K562 (cell line): ENCODE data around the gene SMAD5. TPM values are rescaled to one million over a fixed set of nuclear protein-coding genes. Genes with fewer than 3 reads are reported as not detected.

Source experiments
- ATAC-seq: fragments of 200-7000 bp; cut with Tn5 transposase; 3 replicates; pipeline ENCODE4 v1.9.1; 2020; ENCODE audit warnings: moderate library complexity
- BruUV-seq: library from RNA; stranded (reverse); fragments of 400-500 nt; replicated peaks from 2 replicates; lab custom pipeline; 2021; lab: Mats Ljungman, UMichigan
- CTCF ChIA-PET: fragments of 300-600 bp; formaldehyde crosslinking; extraction: SDS; loops from one replicate; lab custom pipeline; 2021; ENCODE audit warnings: low intra/inter-chr PET ratio; lab: Yijun Ruan, JAX
- POLR2A ChIA-PET: fragments of 300-600, 350-650 bp; sonication (Branson Sonifier 250); formaldehyde crosslinking; extraction: SDS; loops from one replicate; lab custom pipeline; 2021; ENCODE audit warnings: antibody characterized with exemption, inconsistent platforms; lab: Yijun Ruan, JAX
- DNase-seq, 4 experiments: peaks; one replicate each; pipeline versions ENCODE4 v3.0.0 to v3.0.0-alpha.2; 2011 to 2018; ENCODE audit warnings: low spot score in 3 of 4, mixed read lengths in 3 of 4; ENCODE audit errors: extremely low read depth in 1 of 4
- FAIRE-seq: peaks from 2 replicates; lab custom pipeline; 2011; peaks lifted over from hg19 to GRCh38; lab: Jason Lieb, UNC
- H2AFZ ChIP-seq: 2 replicates; pipeline ENCODE4 v1.6.0; 2011; ENCODE audit warnings: low read depth, low read length, control low read depth, inconsistent platforms
- H3K27ac ChIP-seq: fragments of 200-600 bp; 3 replicates; pipeline ENCODE4 v1.8.0; 2011; ENCODE audit warnings: low read depth, mild to moderate bottlenecking, control low read depth, inconsistent platforms, low read length, moderate library complexity, mixed read lengths; ENCODE audit errors: extremely low read depth
- H3K27me3 ChIP-seq, 2 experiments: fragments of 300-600 bp in 1 of 2; 2 replicates in 1 of 2; 3 replicates in 1 of 2; pipeline versions ENCODE4 v1.6.0 to v1.8.0; 2011; ENCODE audit warnings: inconsistent platforms in 2 of 2, low read length in 2 of 2, mild to moderate bottlenecking in 1 of 2, mixed read lengths in 1 of 2, moderate library complexity in 1 of 2; ENCODE audit not compliant: control insufficient read depth in 2 of 2, insufficient read depth in 2 of 2
- H3K36me3 ChIP-seq: fragments of 300-600 bp; 3 replicates; pipeline ENCODE4 v1.8.0; 2011; ENCODE audit warnings: mild to moderate bottlenecking, low read length, inconsistent platforms; ENCODE audit not compliant: control insufficient read depth, insufficient read depth
- H3K4me1 ChIP-seq, 2 experiments: fragments of 200-600 bp in 1 of 2; replicated peaks in 1 of 2; 2 replicates in 1 of 2; 3 replicates in 1 of 2; pipeline versions ENCODE4 v1.5.1 to v1.8.0; 2011; ENCODE audit warnings: inconsistent platforms in 2 of 2, low read length in 2 of 2, mild to moderate bottlenecking in 1 of 2, mixed read lengths in 1 of 2, moderate library complexity in 1 of 2; ENCODE audit not compliant: control insufficient read depth in 2 of 2, insufficient read depth in 2 of 2
- H3K4me2 ChIP-seq: 2 replicates; pipeline ENCODE4 v1.6.1; 2011; ENCODE audit warnings: low read length, control low read depth, inconsistent platforms, mixed read lengths; ENCODE audit not compliant: insufficient read depth
- H3K4me3 ChIP-seq: fragments of 200-600 bp; sonication (generic), shearing (Covaris generic); 2 replicates; pipeline ENCODE4 v1.5.1; 2016; ENCODE audit warnings: control low read depth, inconsistent platforms
- H3K79me2 ChIP-seq: fragments of 200-600 bp; 3 replicates; pipeline ENCODE4 v1.8.0; 2011; ENCODE audit warnings: low read length, inconsistent platforms; ENCODE audit not compliant: control insufficient read depth, insufficient read depth
- H3K9ac ChIP-seq, 2 experiments: 2 replicates each; pipeline versions ENCODE4 v1.6.0 to v1.6.1; 2011; ENCODE audit warnings: low read depth in 2 of 2, low read length in 2 of 2, control low read depth in 1 of 2, inconsistent platforms in 1 of 2, mild to moderate bottlenecking in 1 of 2, mixed read lengths in 1 of 2; ENCODE audit not compliant: insufficient read depth in 1 of 2
- H3K9me1 ChIP-seq: one replicate; pipeline ENCODE4 v1.6.0; 2011; ENCODE audit warnings: inconsistent platforms, mild to moderate bottlenecking, low read length, moderate library complexity; ENCODE audit not compliant: control insufficient read depth, insufficient read depth
- H3K9me3 ChIP-seq: replicated peaks from 2 replicates; pipeline ENCODE4 v1.5.1; 2011; ENCODE audit warnings: low read depth, low read length, inconsistent platforms; ENCODE audit not compliant: control insufficient read depth, insufficient read depth
- H4K20me1 ChIP-seq: replicated peaks from 2 replicates; pipeline ENCODE4 v1.6.1; 2011; ENCODE audit warnings: low read length, inconsistent platforms, mixed read lengths; ENCODE audit not compliant: control insufficient read depth, insufficient read depth
- BDP1 ChIP-seq: IDR thresholded peaks from 3 replicates; pipeline ENCODE4 v1.6.1; 2011; ENCODE audit not compliant: insufficient read length, insufficient read depth
- BMI1 ChIP-seq: fragments of 150-350 bp; IDR thresholded peaks from 2 replicates; pipeline ENCODE4 v1.6.1; 2014; ENCODE audit warnings: low read length
- DACH1 ChIP-seq: fragments of 450-650 bp; IDR thresholded peaks from 2 replicates; pipeline ENCODE4 v1.6.1; 2018; ENCODE audit not compliant: partially characterized antibody
- KDM2B ChIP-seq: fragments of 250-450 bp; sonication (Bioruptor Pico); IDR thresholded peaks from 2 replicates; pipeline ENCODE4 v1.8.0; 2021; ENCODE audit warnings: mild to moderate bottlenecking, moderate library complexity
- MAFG ChIP-seq: fragments of 450-650 bp; conservative IDR thresholded peaks from 2 replicates; pipeline ENCODE4 v1.6.1; 2016; ENCODE audit warnings: missing genetic modification characterization, missing compliant biosample characterization
- MIER1 ChIP-seq: fragments of 450-650 bp; IDR thresholded peaks from 2 replicates; pipeline ENCODE4 v1.6.1; 2016; ENCODE audit warnings: antibody characterized with exemption, mild to moderate bottlenecking, low read depth
- MYC ChIP-seq, 2 experiments: fragments of 250-450 bp in 1 of 2; sonication (Bioruptor Pico) in 1 of 2; IDR thresholded peaks; 2 replicates each; pipeline versions ENCODE4 v1.5.1 to v1.6.1; 2012 to 2021; ENCODE audit warnings: low read depth in 2 of 2, borderline replicate concordance in 1 of 2, improper control_type of control experiment in 1 of 2, low read length in 1 of 2, mild to moderate bottlenecking in 1 of 2, moderate library complexity in 1 of 2
- ZNF316 ChIP-seq: fragments of 450-650 bp; IDR thresholded peaks from 2 replicates; pipeline ENCODE4 v1.6.1; 2016
- ZNF717 ChIP-seq: fragments of 250-450 bp; sonication (Bioruptor Pico); IDR thresholded peaks from 2 replicates; pipeline ENCODE4 v1.5.0; 2021
- WGBS: fragments of 100-300 bp; shearing (Covaris generic); methylation state at CpG from one replicate; pipeline ENCODE4 v1.1.6; 2016; ENCODE audit warnings: low coverage, mixed read lengths; ENCODE audit not compliant: insufficient coverage; ENCODE audit errors: missing lambda C conversion rate; 5-methylcytosine and 5-hydroxymethylcytosine counted together
- in situ Hi-C: fragments of 300-500 bp; cut with MboI; formaldehyde crosslinking; loops from 4 replicates; pipeline ENCODE4 v1.15.0; 2018; ENCODE audit warnings: inconsistent platforms, mixed read lengths
- intact Hi-C: fragments of 100-400 bp; cut with micrococcal nuclease; formaldehyde crosslinking; loops from 2 replicates; pipeline ENCODE4 v1.14.2; 2022
- polyA plus RNA-seq, 8 experiments: library from polyadenylated mRNA; depleted of rRNA in 4 of 8; stranded (reverse) in 5 of 8; unstranded in 3 of 8; fragments of >200 nt; fragmentation: Nextera tagmentation in 2 of 8; fragmentation: Illumina TruSeq in 1 of 8; extraction: Ambion mirVana in 2 of 8; extraction: Trizol in 1 of 8; gene quantifications; 2 replicates each; pipeline versions ENCODE4 v1.2.1 to v1.2.3, GENCODE V29; 2011 to 2014; ENCODE audit warnings: inconsistent platforms in 1 of 8, missing spikeins in 1 of 8
- total RNA-seq, 7 experiments: library from RNA; depleted of rRNA in 6 of 7; stranded (reverse); fragments of >200 nt in 6 of 7; fragmentation: Illumina TruSeq in 2 of 7; extraction: Trizol in 2 of 7; gene quantifications; 2 replicates each; pipeline versions ENCODE4 v1.2.1 to v1.2.3, GENCODE V29; 2011 to 2021; ENCODE audit warnings: low replicate concordance in 1 of 7
- TF ChIP-seq, protein P1 (sequence below): sonication (generic); formaldehyde crosslinking; IDR thresholded peaks from 2 replicates; pipeline ENCODE4 v1.9.0; 2022; ENCODE audit warnings: mild to moderate bottlenecking, missing genetic modification reagents
- TF ChIP-seq, protein P2 (sequence below), 2 experiments: IDR thresholded peaks in 1 of 2; conservative IDR thresholded peaks in 1 of 2; 2 replicates each; pipeline ENCODE4 v1.6.1; 2016; ENCODE audit warnings: low read depth in 2 of 2, mild to moderate bottlenecking in 1 of 2, missing compliant biosample characterization in 1 of 2, missing genetic modification characterization in 1 of 2, moderate library complexity in 1 of 2
- TF ChIP-seq, protein P3 (sequence below): fragments of 250-450 bp; sonication (Bioruptor Pico); IDR thresholded peaks from 2 replicates; pipeline ENCODE4 v1.6.1; 2021; ENCODE audit warnings: mild to moderate bottlenecking

SMAD5 gene
- total and polyA plus RNA-seq, 9 of the 15 experiments (the other 6 are each of a cell fraction or from before 2014, with no cell fraction given), result 12.4 to 53.9 (median 20.3) TPM

DNA sequence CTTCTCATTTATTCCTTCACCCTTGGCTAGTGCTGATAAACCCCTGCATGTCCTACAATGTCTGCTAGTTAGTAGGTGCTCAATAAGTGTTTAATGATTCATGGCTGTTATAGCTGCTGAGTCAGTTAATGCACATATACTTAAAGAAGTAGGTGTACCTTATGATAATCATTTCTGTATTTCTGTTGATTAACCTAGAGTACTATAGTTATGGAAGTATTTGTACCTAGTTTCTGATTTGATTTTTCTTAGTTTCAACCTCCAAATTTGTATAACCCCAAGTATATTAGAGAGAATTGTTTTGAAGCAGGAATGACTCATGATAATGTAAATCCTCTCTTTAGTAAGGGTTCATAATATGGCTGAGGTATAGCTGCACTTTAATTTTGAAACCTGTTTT is 8.9 kb downstream of the SMAD5 start:
- in situ Hi-C loops, result no loop called here
- H4K20me1 ChIP-seq, result peaks cover 43% of the 10 kb centered on the region; the same call in 1 of the 2 replicates
- peak; percentile 70 for FAIRE-seq
- TF ChIP-seq DACH1, result no peak
- TF ChIP-seq ZNF316, result peak; percentile 40; the same call in 1 of the 2 replicates
- 0 out of 2 replicates have a peak, but pooled peaks have one; percentile 14 for TF ChIP-seq MAFG (tag)
- TF ChIP-seq, all 486 proteins: peak for 2
- Histone ChIP-seq H3K27ac (no peak overlapping the region), H3K9me1 (no peaks in the 10 kb centered on the region), H3K4me1 (peaks cover 0 to 3% of the 10 kb centered on the region in 2 experiments; a peak in 1 of 5 replicates), H3K36me3 (no peaks in the 10 kb centered on the region; the same call in 2 of the 3 replicates), H3K9ac (no peak overlapping the region), H3K4me3 (no peak overlapping the region), H3K27me3 (no peaks in the 10 kb centered on the region), H3K9me3 (no peaks in the 10 kb centered on the region), H2AFZ (no peak overlapping the region), H3K4me2 (no peak overlapping the region), H3K79me2 (peaks cover 98% of the 10 kb centered on the region)
- CTCF ChIA-PET, result no interaction called here
- POLR2A ChIA-PET, result interaction anchor here (1.1 kb wide), 1 partner anchor 8 kb away, joined by 3 read pairs; no protein-coding TSS in a partner anchor
- no TSS peak for BruUV-seq
- DNase-seq (no peak), ATAC-seq (no peak)
- intact Hi-C loops, result no loop called here

DNA sequence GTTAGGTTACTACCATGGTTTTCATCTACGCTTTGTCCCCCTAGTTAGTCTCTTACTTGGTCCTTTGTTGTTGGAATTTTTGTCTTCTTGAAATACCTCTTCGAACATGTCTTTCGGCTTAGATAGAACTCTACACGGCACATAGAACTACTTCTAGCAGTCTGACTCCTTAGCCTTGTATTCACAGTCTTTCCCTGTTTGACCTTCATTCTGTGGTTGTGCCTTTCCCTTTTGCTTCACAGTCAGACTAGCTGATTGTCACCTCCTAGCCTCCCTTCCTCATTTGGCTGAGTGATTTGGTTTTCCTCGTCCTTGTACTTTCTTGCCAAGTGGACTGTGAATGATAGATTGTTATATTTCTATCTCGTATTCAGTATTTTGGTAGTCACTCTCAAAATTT is 10.7 kb downstream of the SMAD5 start:
- TF ChIP-seq KDM2B (CRISPR knock-in tag), result no peak
- TF ChIP-seq, protein P1, sequence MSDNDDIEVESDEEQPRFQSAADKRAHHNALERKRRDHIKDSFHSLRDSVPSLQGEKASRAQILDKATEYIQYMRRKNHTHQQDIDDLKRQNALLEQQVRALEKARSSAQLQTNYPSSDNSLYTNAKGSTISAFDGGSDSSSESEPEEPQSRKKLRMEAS (CRISPR knock-in tag), result no peak
- no peak for TF ChIP-seq BDP1
- TF ChIP-seq, protein P2, sequence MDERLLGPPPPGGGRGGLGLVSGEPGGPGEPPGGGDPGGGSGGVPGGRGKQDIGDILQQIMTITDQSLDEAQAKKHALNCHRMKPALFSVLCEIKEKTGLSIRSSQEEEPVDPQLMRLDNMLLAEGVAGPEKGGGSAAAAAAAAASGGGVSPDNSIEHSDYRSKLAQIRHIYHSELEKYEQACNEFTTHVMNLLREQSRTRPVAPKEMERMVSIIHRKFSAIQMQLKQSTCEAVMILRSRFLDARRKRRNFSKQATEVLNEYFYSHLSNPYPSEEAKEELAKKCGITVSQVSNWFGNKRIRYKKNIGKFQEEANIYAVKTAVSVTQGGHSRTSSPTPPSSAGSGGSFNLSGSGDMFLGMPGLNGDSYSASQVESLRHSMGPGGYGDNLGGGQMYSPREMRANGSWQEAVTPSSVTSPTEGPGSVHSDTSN (CRISPR knock-in tag; IDR thresholded peaks at IDR 0.05; ENCODE audit: low read depth), result no peak
- TF ChIP-seq, protein P2 (tag; conservative IDR thresholded peaks at IDR 0.05; ENCODE audit: low read depth), result no peak
- TF ChIP-seq, protein P3, sequence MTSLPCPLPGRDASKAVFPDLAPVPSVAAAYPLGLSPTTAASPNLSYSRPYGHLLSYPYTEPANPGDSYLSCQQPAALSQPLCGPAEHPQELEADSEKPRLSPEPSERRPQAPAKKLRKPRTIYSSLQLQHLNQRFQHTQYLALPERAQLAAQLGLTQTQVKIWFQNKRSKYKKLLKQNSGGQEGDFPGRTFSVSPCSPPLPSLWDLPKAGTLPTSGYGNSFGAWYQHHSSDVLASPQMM (CRISPR knock-in tag), result no peak
- TF ChIP-seq MYC (IDR thresholded peaks at IDR 0.05; ENCODE audit: low read depth, low read length), result no peak
- no peak for TF ChIP-seq MYC (CRISPR knock-in tag; IDR thresholded peaks at IDR 0.05; ENCODE audit: borderline replicate concordance, low read depth)
- TF ChIP-seq BMI1, result no peak
- TF ChIP-seq ZNF717, result no peak
- TF ChIP-seq MIER1, result no peak
- no peaks in the 10 kb centered on the region for H3K27me3 ChIP-seq
- no peak overlapping the region for H3K4me3 ChIP-seq
- H3K9me1 ChIP-seq, result no peaks in the 10 kb centered on the region
- FAIRE-seq (no peak), DNase-seq (no peak), ATAC-seq (no peak)
- H3K4me1 ChIP-seq, result peaks cover 0 to 3% of the 10 kb centered on the region in 2 experiments; a peak in 1 of 5 replicates
- no peak overlapping the region for H3K4me2 ChIP-seq
- H3K9me3 ChIP-seq, result no peaks in the 10 kb centered on the region
- no peak overlapping the region for H3K27ac ChIP-seq
- H4K20me1 ChIP-seq, result peaks cover 31% of the 10 kb centered on the region; the same call in 1 of the 2 replicates
- WGBS, result 85% methylated on average over 6 of the region's 6 CpGs
- intact Hi-C loops (no loop called here), in situ Hi-C loops (no loop called here)
- ChIA-PET CTCF (no interaction called here), POLR2A (interaction anchor here (0.8 to 1.3 kb wide), 4 partner anchors 10 to 42 kb away, joined by 4 to 6 read pairs (median 4); partner anchors contain the start of gene SMAD5)
- no peak overlapping the region for H3K9ac ChIP-seq
- BruUV-seq, result no TSS peak
- no peak overlapping the region for H2AFZ ChIP-seq
- peaks cover 97% of the 10 kb centered on the region for H3K79me2 ChIP-seq
- no peaks in the 10 kb centered on the region; the same call in 2 of the 3 replicates for H3K36me3 ChIP-seq
